Fibroblast of peridontal ligament (primary cell): ENCODE measurements around the gene FER.
"Not testable (repeated sequence)": the region's sequence is repeated elsewhere in the genome, so short reads cannot be mapped to it uniquely, and the experiment has no call there.

Experiments
- DNase-seq: peaks from one replicate; pipeline ENCODE4 v3.0.0-alpha.2; 2010; ENCODE audit errors: extremely low read depth

Gene FER

GRCh38 chr5:109035436-109035835, 287.7 kb downstream of the FER start:
- peak; percentile 61 for DNase-seq

GRCh38 chr5:109038209-109038840, 290.6 kb downstream of the FER start:
- peak; percentile 51 for DNase-seq

- no peak for DNase-seq
Measured at GRCh38 chr5:109041317-109041716, 293.6 kb downstream of the FER start.

GRCh38 chr5:109045710-109046109, 298.0 kb downstream of the FER start:
- DNase-seq: peak; percentile 94

GRCh38 chr5:109049565-109049964, 301.9 kb downstream of the FER start:
- DNase-seq: no peak

- DNase-seq: not testable (repeated sequence)
Measured at GRCh38 chr5:109050321-109050720, 302.6 kb downstream of the FER start.

GRCh38 chr5:109052216-109052615, 304.5 kb downstream of the FER start:
- DNase-seq: not testable (repeated sequence)

GRCh38 chr5:109053995-109054417, 306.3 kb downstream of the FER start:
- peak; percentile 87 for DNase-seq

- DNase-seq: no peak
Measured at GRCh38 chr5:109060378-109061025, 312.8 kb downstream of the FER start.

- DNase-seq: peak; percentile 67
Measured at GRCh38 chr5:109062664-109063063, 315.0 kb downstream of the FER start.

- peak; percentile 60 for DNase-seq
Measured at GRCh38 chr5:109063223-109063622, 315.5 kb downstream of the FER start.

GRCh38 chr5:109076741-109077140, 329.0 kb downstream of the FER start:
- no peak for DNase-seq

GRCh38 chr5:109078448-109078847, 330.8 kb downstream of the FER start:
- DNase-seq: no peak

GRCh38 chr5:109080481-109080880, 332.8 kb downstream of the FER start:
- no peak for DNase-seq

GRCh38 chr5:109080896-109081295, 333.2 kb downstream of the FER start:
- DNase-seq: no peak

- no peak for DNase-seq
Measured at GRCh38 chr5:109083937-109084336, 336.2 kb downstream of the FER start.

GRCh38 chr5:109089191-109089590, 341.5 kb downstream of the FER start:
- no peak for DNase-seq

- peak; percentile 32 for DNase-seq
Measured at GRCh38 chr5:109099081-109099480, 351.4 kb downstream of the FER start.

GRCh38 chr5:109100971-109101370, 353.3 kb downstream of the FER start:
- DNase-seq: no peak

- no peak for DNase-seq
Measured at GRCh38 chr5:109102096-109102690, 354.5 kb downstream of the FER start.

- DNase-seq: peak; percentile 92
Measured at GRCh38 chr5:109105631-109106267, 358.1 kb downstream of the FER start.

- no peak for DNase-seq
Measured at GRCh38 chr5:109111680-109112079, 364.0 kb downstream of the FER start.

- DNase-seq: no peak
Measured at GRCh38 chr5:109113608-109114007, 365.9 kb downstream of the FER start.
